Measurements from ENCODE around the gene CD164L2. TPM values are rescaled to one million over a fixed set of nuclear protein-coding genes. Genes with fewer than 3 reads are reported as not detected.

The CD164L2 gene
- total RNA-seq, 1 experiment from 2014 or later = not detected

DNA sequence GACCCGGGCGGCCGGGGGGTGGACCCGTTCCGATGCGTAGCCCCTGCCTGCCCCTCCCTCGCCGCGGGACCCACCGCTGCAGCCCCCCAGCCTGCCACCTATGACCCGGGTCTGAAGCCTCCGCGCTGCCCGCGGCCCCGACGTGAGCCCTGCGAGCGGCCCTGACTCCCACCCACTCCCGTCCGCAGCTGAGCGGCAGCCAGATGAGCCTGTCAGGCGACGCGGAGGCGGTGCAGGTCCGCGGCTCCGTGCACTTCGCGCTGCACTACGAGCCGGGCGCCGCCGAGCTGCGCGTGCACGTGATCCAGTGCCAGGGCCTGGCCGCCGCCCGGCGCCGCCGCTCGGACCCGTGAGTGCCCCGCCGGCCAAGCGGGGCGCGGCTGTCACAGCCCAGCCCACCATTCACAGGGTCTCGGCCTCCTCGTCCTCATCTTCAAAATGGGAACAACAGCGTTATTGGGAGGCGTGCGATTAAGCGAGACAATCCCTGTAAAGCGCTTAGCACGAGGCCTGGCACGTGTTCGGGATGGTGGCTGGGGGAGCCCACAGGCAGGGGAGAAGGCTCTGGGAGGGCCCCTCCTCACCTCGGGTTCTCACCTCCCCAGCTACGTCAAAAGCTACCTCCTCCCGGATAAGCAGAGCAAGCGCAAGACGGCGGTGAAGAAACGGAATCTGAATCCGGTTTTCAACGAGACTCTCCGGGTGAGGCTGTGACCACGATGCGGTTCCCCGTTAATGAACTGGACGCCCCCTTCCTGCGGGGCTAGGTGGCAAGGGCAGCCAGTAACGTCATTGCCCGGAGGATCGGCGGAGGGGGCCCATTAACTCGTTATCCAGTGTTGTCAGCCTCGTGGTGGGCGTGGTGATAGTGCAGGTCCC is 33.1 kb downstream of the CD164L2 start:
- H3K36me3 Mint-ChIP-seq (ENCODE audit: insufficient read depth, unreplicated experiment) = peaks cover 40% of the 10 kb centered on the region
- H3K9me3 Mint-ChIP-seq (ENCODE audit: unreplicated experiment) = no peaks in the 10 kb centered on the region
- intact Hi-C loops (cut with micrococcal nuclease; ENCODE audit: unreplicated experiment) = loop anchor here (10.0 kb wide), 1 partner anchor 45 kb away; no protein-coding TSS in a partner anchor
- no peaks in the 10 kb centered on the region for H3K9me3 ChIP-seq
- H3K4me1 Mint-ChIP-seq (ENCODE audit: low read depth, unreplicated experiment) = peaks cover 13% of the 10 kb centered on the region
- TSS peak; percentile 59 for BruUV-seq (replicated peaks)
- H3K4me3 Mint-ChIP-seq (ENCODE audit: unreplicated experiment) = peak overlapping the region; percentile 90
- TF ChIP-seq CTCF (IDR thresholded peaks at IDR 0.05; ENCODE audit: insufficient read depth in 1 of 2, low read depth in 1 of 2, low read length in 1 of 2, severe bottlenecking in 1 of 2, unreplicated experiment in 1 of 2) = no peak
- DNase-seq = peak; percentile 83 to 84
- H3K27me3 ChIP-seq (replicated peaks; ENCODE audit: control insufficient read depth, insufficient read depth, low read length) = no peaks in the 10 kb centered on the region
- H3K27me3 Mint-ChIP-seq (ENCODE audit: insufficient read depth, unreplicated experiment) = no peaks in the 10 kb centered on the region
- H3K36me3 ChIP-seq (ENCODE audit: control insufficient read depth, insufficient read depth, low read length) = no peaks in the 10 kb centered on the region
- H3K4me3 ChIP-seq (ENCODE audit: low read depth, low read length) = peak overlapping the region; percentile 73
- CTCF ChIA-PET = interaction anchor here (0.6 to 3.1 kb wide), 6 partner anchors 15 to 226 kb away, joined by 3 to 28 read pairs (median 7); partner anchors contain the start of gene MAP3K6
- peak overlapping the region; percentile 84 for H3K27ac Mint-ChIP-seq (ENCODE audit: unreplicated experiment)
- POLR2A ChIA-PET = interaction anchor here (0.9 to 1.8 kb wide), 3 partner anchors 16 to 225 kb away, joined by 3 to 11 read pairs (median 9); partner anchors contain the start of gene SLC9A1
- 0 out of 2 replicates have a peak, but pooled peaks cover 15% of the 10 kb centered on the region for H3K4me1 ChIP-seq

DNA sequence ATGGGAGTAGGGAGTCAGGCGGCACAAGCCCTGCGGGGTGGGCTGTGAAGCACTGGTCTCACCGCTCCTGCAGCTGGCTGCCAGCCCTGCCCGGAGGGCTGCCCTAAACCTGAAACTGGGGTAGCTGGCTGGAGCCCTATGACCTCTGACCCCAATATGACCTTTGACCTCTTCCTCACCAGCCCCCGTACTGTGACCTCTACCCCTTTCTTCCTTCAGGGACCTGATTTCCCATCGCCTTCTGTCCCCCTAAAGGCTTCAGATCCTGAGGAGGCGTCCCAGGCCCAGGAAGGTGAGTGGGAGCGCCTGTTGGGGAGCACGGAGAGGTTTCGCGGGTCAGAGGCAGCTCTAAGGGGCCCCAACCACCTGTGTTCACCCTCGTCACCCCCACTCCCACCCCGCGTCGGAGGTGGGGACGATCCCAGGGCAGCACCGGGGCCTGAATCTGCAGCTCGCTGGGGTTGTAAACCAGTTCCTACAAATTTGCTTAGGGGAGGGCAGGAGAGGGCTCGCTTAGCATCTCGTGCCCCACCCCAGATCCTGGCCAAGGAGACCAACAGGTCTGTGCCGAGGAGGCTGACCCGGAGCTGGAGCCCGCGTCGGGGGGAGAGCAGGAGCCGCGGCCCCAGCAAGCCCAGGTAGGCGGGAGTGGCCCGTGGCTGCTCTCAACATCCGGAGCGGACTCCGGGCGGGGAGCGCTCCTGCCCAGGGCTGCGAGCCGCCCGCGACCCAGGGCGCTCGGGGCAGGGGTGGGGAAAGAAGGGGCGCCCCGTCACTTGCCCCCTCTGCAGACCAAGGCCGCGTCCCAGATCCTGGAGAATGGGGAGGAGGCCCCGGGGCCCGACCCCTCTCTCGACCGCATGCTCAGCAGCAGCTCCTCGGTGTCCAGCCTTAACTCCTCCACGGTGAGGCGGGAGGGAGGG is 34.0 kb downstream of the CD164L2 start:
- ChIA-PET POLR2A (interaction anchor here (1.6 to 1.8 kb wide), 2 partner anchors 17 to 195 kb away, joined by 9 to 11 read pairs; partner anchors contain the start of gene SLC9A1), CTCF (interaction anchor here (0.6 to 3.1 kb wide), 4 partner anchors 16 to 226 kb away, joined by 3 to 16 read pairs (median 6); no protein-coding TSS in a partner anchor)
- no peaks in the 10 kb centered on the region for H3K9me3 ChIP-seq
- H3K9me3 Mint-ChIP-seq (ENCODE audit: unreplicated experiment) = no peaks in the 10 kb centered on the region
- no TSS peak for BruUV-seq (replicated peaks)
- peak; percentile 84 to 87 for DNase-seq
- 0 out of 2 replicates have a peak, but pooled peaks cover 15% of the 10 kb centered on the region for H3K4me1 ChIP-seq
- H3K4me3 ChIP-seq (ENCODE audit: low read depth, low read length) = peak overlapping the region; percentile 73
- H3K27me3 ChIP-seq (replicated peaks; ENCODE audit: control insufficient read depth, insufficient read depth, low read length) = no peaks in the 10 kb centered on the region
- H3K27ac Mint-ChIP-seq (ENCODE audit: unreplicated experiment) = peak overlapping the region; percentile 63
- H3K27me3 Mint-ChIP-seq (ENCODE audit: insufficient read depth, unreplicated experiment) = no peaks in the 10 kb centered on the region
- peak overlapping the region; percentile 90 for H3K4me3 Mint-ChIP-seq (ENCODE audit: unreplicated experiment)
- H3K36me3 Mint-ChIP-seq (ENCODE audit: insufficient read depth, unreplicated experiment) = peaks cover 40% of the 10 kb centered on the region
- no peaks in the 10 kb centered on the region for H3K36me3 ChIP-seq (ENCODE audit: control insufficient read depth, insufficient read depth, low read length)
- H3K4me1 Mint-ChIP-seq (ENCODE audit: low read depth, unreplicated experiment) = peaks cover 13% of the 10 kb centered on the region
- intact Hi-C loops (cut with micrococcal nuclease; ENCODE audit: unreplicated experiment) = no loop called here
- no peak for TF ChIP-seq CTCF (IDR thresholded peaks at IDR 0.05; ENCODE audit: insufficient read depth in 1 of 2, low read depth in 1 of 2, low read length in 1 of 2, severe bottlenecking in 1 of 2, unreplicated experiment in 1 of 2)
